Esophagus muscularis mucosa (tissue), 4 donors: ENCODE data around the gene WDR64. TPM values are rescaled to one million over a fixed set of nuclear protein-coding genes. Genes with fewer than 3 reads are reported as not detected.

ENCODE experiments used
- DNase-seq: peaks from one replicate; pipeline ENCODE4 v3.0.0-alpha.2; 2017; ENCODE audit errors: extremely low spot score
- H3K27ac ChIP-seq, 4 donors: fragments of 200-600 bp; sonication (generic); replicated peaks in 1 of 4; 1 replicate in 3 of 4; 2 replicates in 1 of 4; pipeline ENCODE4 v1.5.1; 2016 to 2019; ENCODE audit warnings: mild to moderate bottlenecking in 1 of 4
- H3K27me3 ChIP-seq, 4 donors: fragments of 200-600 bp; sonication (generic); one replicate each; pipeline versions ENCODE4 v1.5.1 to v1.6.0; 2016 to 2019
- H3K36me3 ChIP-seq, 4 donors: fragments of 200-600 bp; sonication (generic); one replicate each; pipeline ENCODE4 v1.5.1; 2016 to 2019
- H3K4me1 ChIP-seq, 4 donors: fragments of 200-600 bp; sonication (generic); one replicate each; pipeline ENCODE4 v1.5.1; 2016 to 2019
- H3K4me3 ChIP-seq, 4 donors: fragments of 200-600 bp; sonication (generic); 1 replicate in 2 of 4; 2 replicates in 2 of 4; pipeline ENCODE4 v1.5.1; 2016 to 2019; ENCODE audit warnings: mild to moderate bottlenecking in 4 of 4, moderate library complexity in 1 of 4
- H3K9me3 ChIP-seq, 4 donors: fragments of 200-600 bp; sonication (generic); 1 replicate in 3 of 4; 2 replicates in 1 of 4; pipeline ENCODE4 v1.5.1; 2016 to 2019
- CTCF ChIP-seq, 3 experiments: fragments of 200-600 bp in 2 of 3; fragments of 450-650 bp in 1 of 3; sonication (generic) in 2 of 3; IDR thresholded peaks; one replicate each; pipeline ENCODE4 v1.5.1; 2017 to 2019; ENCODE audit warnings: antibody characterized with exemption in 3 of 3, mild to moderate bottlenecking in 2 of 3, moderate library complexity in 1 of 3
- EP300 ChIP-seq: sonication (generic); formaldehyde crosslinking; IDR thresholded peaks from one replicate; pipeline ENCODE4 v1.6.1; 2017; ENCODE audit warnings: antibody characterized with exemption
- POLR2A ChIP-seq: fragments of 450-650 bp; IDR thresholded peaks from one replicate; pipeline ENCODE4 v1.6.1; 2017; ENCODE audit warnings: antibody characterized with exemption, moderate library complexity, mild to moderate bottlenecking, low read depth
- POLR2AphosphoS5 ChIP-seq, 2 donors: sonication (generic); formaldehyde crosslinking; IDR thresholded peaks; one replicate each; pipeline ENCODE4 v1.6.1; 2017; ENCODE audit warnings: antibody characterized with exemption in 2 of 2
- WGBS: methylation state at CpG from one replicate; pipeline ENCODE4 v1.1.5; 2018; 5-methylcytosine and 5-hydroxymethylcytosine counted together
- intact Hi-C: fragments of 100-400 bp; cut with DNase I; formaldehyde crosslinking; loops from one replicate; pipeline ENCODE4 v1.15.1; 2023
- total RNA-seq, 4 donors: library from RNA; depleted of rRNA; stranded (reverse); fragments of >200 nt; gene quantifications; one replicate each; pipeline versions ENCODE4 v1.1.0 to v1.2.1, GENCODE V29; 2016

WDR64 gene
- total RNA-seq, 4 donors from 2014 or later, result not detected

- H3K27ac ChIP-seq, result no peak overlapping the region
Observed at GRCh38 chr1:241722947-241723346, 70.9 kb downstream of the WDR64 start.

GRCh38 chr1:241724741-241725356 lies 72.8 kb downstream of the WDR64 start:
- no peaks in the 10 kb centered on the region for H3K4me1 ChIP-seq
- no peak for TF ChIP-seq CTCF (IDR thresholded peaks at IDR 0.05)
- TF ChIP-seq POLR2AphosphoS5 (IDR thresholded peaks at IDR 0.05), result no peak
- TF ChIP-seq EP300, result no peak
- TF ChIP-seq POLR2A, result no peak
- H3K27me3 ChIP-seq, result no peaks in the 10 kb centered on the region
- 70% methylated on average over 4 of the region's 4 CpGs for WGBS
- no peak for DNase-seq
- H3K27ac ChIP-seq, result no peak overlapping the region
- H3K9me3 ChIP-seq, result no peaks in the 10 kb centered on the region
- H3K4me3 ChIP-seq, result no peak overlapping the region
- no peaks in the 10 kb centered on the region for H3K36me3 ChIP-seq
- intact Hi-C loops, result no loop called here

More at GRCh38 chr1:241722947-241723346, 70.9 kb downstream of the WDR64 start:
- intact Hi-C loops, result no loop called here
- Histone ChIP-seq H3K9me3 (no peaks in the 10 kb centered on the region), H3K36me3 (no peaks in the 10 kb centered on the region), H3K4me1 (no peaks in the 10 kb centered on the region), H3K27me3 (no peaks in the 10 kb centered on the region), H3K4me3 (no peak overlapping the region)
- WGBS, result 68% methylated on average over 4 of the region's 4 CpGs
- no peak for DNase-seq
- TF ChIP-seq CTCF (IDR thresholded peaks at IDR 0.05) (no peak), POLR2A (no peak), POLR2AphosphoS5 (IDR thresholded peaks at IDR 0.05) (no peak), EP300 (no peak)

GRCh38 chr1:241730031-241730430 lies 78.0 kb downstream of the WDR64 start:
- Histone ChIP-seq H3K4me3 (no peak overlapping the region), H3K27ac (no peak overlapping the region), H3K27me3 (peaks cover 0 to 4% (median 0%) of the 10 kb centered on the region in 4 donors), H3K4me1 (no peaks in the 10 kb centered on the region), H3K36me3 (no peaks in the 10 kb centered on the region), H3K9me3 (no peaks in the 10 kb centered on the region)
- TF ChIP-seq POLR2AphosphoS5 (IDR thresholded peaks at IDR 0.05), result no peak
- TF ChIP-seq CTCF (IDR thresholded peaks at IDR 0.05), result no peak
- no peak for TF ChIP-seq EP300
- TF ChIP-seq POLR2A, result no peak
- intact Hi-C loops, result no loop called here
- no peak for DNase-seq

- H3K27ac ChIP-seq, result no peak overlapping the region
- WGBS, result 90% methylated on average over 2 of the region's 2 CpGs
- intact Hi-C loops, result no loop called here
Observed at GRCh38 chr1:241733899-241734298, 81.8 kb downstream of the WDR64 start.

More at GRCh38 chr1:241733899-241734298, 81.8 kb downstream of the WDR64 start:
- no peak overlapping the region for H3K4me3 ChIP-seq
- no peaks in the 10 kb centered on the region for H3K36me3 ChIP-seq
- no peak for DNase-seq
- TF ChIP-seq POLR2A (no peak), POLR2AphosphoS5 (IDR thresholded peaks at IDR 0.05) (no peak), EP300 (no peak), CTCF (IDR thresholded peaks at IDR 0.05) (no peak)
- peaks cover 0 to 4% (median 0%) of the 10 kb centered on the region in 4 donors for H3K27me3 ChIP-seq
- H3K4me1 ChIP-seq, result no peaks in the 10 kb centered on the region
- H3K9me3 ChIP-seq, result no peaks in the 10 kb centered on the region
